Astrocyte (in vitro differentiated cells and primary cell): ENCODE results near the gene CACNB2. TPM values are rescaled to one million over a fixed set of nuclear protein-coding genes. Genes with fewer than 3 reads are reported as not detected.
A peak's percentile ranks its signal among the peaks of the same experiment; 100 is the strongest.

Experiments used
- DNase-seq: peaks from one replicate; pipeline ENCODE4 v3.0.0-alpha.2; 2010; ENCODE audit warnings: low read depth
- FAIRE-seq: peaks from 2 replicates; lab custom pipeline; 2011; peaks lifted over from hg19 to GRCh38; lab: Jason Lieb, UNC
- H2AFZ ChIP-seq: 2 replicates; pipeline ENCODE4 v1.6.0; 2012; ENCODE audit warnings: low read depth, low read length, inconsistent platforms
- H3K27ac ChIP-seq: 2 replicates; pipeline ENCODE4 v1.5.1; 2011; ENCODE audit warnings: low read depth, low read length, inconsistent platforms
- H3K27me3 ChIP-seq: 2 replicates; pipeline ENCODE4 v1.6.0; 2011; ENCODE audit warnings: low read length, inconsistent platforms; ENCODE audit not compliant: insufficient read depth
- H3K36me3 ChIP-seq: 2 replicates; pipeline ENCODE4 v1.5.1; 2011; ENCODE audit warnings: low read length, inconsistent platforms; ENCODE audit not compliant: insufficient read depth
- H3K4me1 ChIP-seq: 2 replicates; pipeline ENCODE4 v1.5.1; 2011; ENCODE audit warnings: low read length, inconsistent platforms; ENCODE audit not compliant: insufficient read depth
- H3K4me2 ChIP-seq: 2 replicates; pipeline ENCODE4 v1.6.0; 2012; ENCODE audit warnings: low read length, inconsistent platforms
- H3K4me3 ChIP-seq: 2 replicates; pipeline ENCODE4 v1.5.1; 2011; ENCODE audit warnings: low read depth, mild to moderate bottlenecking, low read length, inconsistent platforms; ENCODE audit not compliant: insufficient read depth
- H3K79me2 ChIP-seq: 2 replicates; pipeline ENCODE4 v1.6.0; 2012; ENCODE audit warnings: mild to moderate bottlenecking, low read length, inconsistent platforms; ENCODE audit not compliant: insufficient read depth
- H3K9ac ChIP-seq: 2 replicates; pipeline ENCODE4 v1.6.0; 2012; ENCODE audit warnings: mild to moderate bottlenecking, low read length, inconsistent platforms
- H3K9me3 ChIP-seq: 2 replicates; pipeline ENCODE4 v1.5.1; 2012; ENCODE audit warnings: low read depth, mild to moderate bottlenecking, low read length, inconsistent platforms; ENCODE audit not compliant: insufficient read depth
- H4K20me1 ChIP-seq: 2 replicates; pipeline ENCODE4 v1.6.0; 2012; ENCODE audit warnings: low read length, inconsistent platforms; ENCODE audit not compliant: insufficient read depth
- H3K27ac Mint-ChIP-seq: one replicate; pipeline ENCODE4 v1.8.0; 2021; ENCODE audit warnings: mild to moderate bottlenecking, mixed read lengths; ENCODE audit not compliant: unreplicated experiment
- H3K27me3 Mint-ChIP-seq: one replicate; pipeline ENCODE4 v1.8.0; 2021; ENCODE audit warnings: low read depth, mixed read lengths; ENCODE audit not compliant: unreplicated experiment
- H3K36me3 Mint-ChIP-seq: one replicate; pipeline ENCODE4 v1.8.0; 2021; ENCODE audit warnings: low read depth, mixed read lengths; ENCODE audit not compliant: unreplicated experiment
- H3K4me1 Mint-ChIP-seq: one replicate; pipeline ENCODE4 v1.8.0; 2021; ENCODE audit warnings: low read depth, mixed read lengths; ENCODE audit not compliant: unreplicated experiment
- H3K4me3 Mint-ChIP-seq: one replicate; pipeline ENCODE4 v1.8.0; 2021; ENCODE audit warnings: mild to moderate bottlenecking, moderate library complexity, mixed read lengths; ENCODE audit not compliant: unreplicated experiment
- H3K9me3 Mint-ChIP-seq: one replicate; pipeline ENCODE4 v1.8.0; 2021; ENCODE audit warnings: mild to moderate bottlenecking, mixed read lengths; ENCODE audit not compliant: unreplicated experiment
- CTCF ChIP-seq: IDR thresholded peaks from 2 replicates; pipeline ENCODE4 v1.5.1; 2011; ENCODE audit warnings: low read depth, mild to moderate bottlenecking, inconsistent platforms, low read length, moderate library complexity; ENCODE audit not compliant: insufficient read depth
- EZH2 ChIP-seq: IDR thresholded peaks from 2 replicates; pipeline ENCODE4 v1.6.1; 2012; ENCODE audit warnings: mild to moderate bottlenecking, low read length, inconsistent platforms; ENCODE audit not compliant: insufficient read depth
- total RNA-seq: library from RNA; stranded (reverse); gene quantifications from 2 replicates; pipeline ENCODE4 v1.2.1, GENCODE V29; 2021

CACNB2 gene
- total RNA-seq, 1 donor from 2014 or later, result 0.66 TPM

- Histone ChIP-seq H3K9ac (no peak overlapping the region), H4K20me1 (no peaks in the 10 kb centered on the region), H3K27ac (no peak overlapping the region), H3K4me3 (no peak overlapping the region), H3K36me3 (no peaks in the 10 kb centered on the region), H2AFZ (no peak overlapping the region), H3K9me3 (no peaks in the 10 kb centered on the region), H3K79me2 (no peaks in the 10 kb centered on the region), H3K27me3 (no peaks in the 10 kb centered on the region), H3K4me1 (no peaks in the 10 kb centered on the region), H3K4me2 (peak overlapping the region; percentile 47)
- Mint-ChIP-seq H3K9me3 (no peaks in the 10 kb centered on the region), H3K4me3 (no peak overlapping the region), H3K4me1 (no peaks in the 10 kb centered on the region), H3K27ac (no peak overlapping the region), H3K36me3 (no peaks in the 10 kb centered on the region), H3K27me3 (no peaks in the 10 kb centered on the region)
- TF ChIP-seq EZH2, result no peak
- no peak for TF ChIP-seq CTCF
- no peak for FAIRE-seq
- no peak for DNase-seq
These were observed 194.1 kb downstream of the CACNB2 start for GRCh38 chr10:18334116-18334867.

- no peaks in the 10 kb centered on the region for H3K9me3 Mint-ChIP-seq
- FAIRE-seq (no peak), DNase-seq (peak; percentile 41)
- H2AFZ ChIP-seq, result peak overlapping the region; percentile 49
- H3K79me2 ChIP-seq, result no peaks in the 10 kb centered on the region
- no peaks in the 10 kb centered on the region for H3K27me3 Mint-ChIP-seq
- H3K36me3 ChIP-seq, result no peaks in the 10 kb centered on the region
- no peak overlapping the region for H3K4me3 Mint-ChIP-seq
- H3K9ac ChIP-seq, result peak overlapping the region; percentile 15
- H3K4me3 ChIP-seq, result peak overlapping the region; percentile 42
- peak overlapping the region; percentile 86 for H3K4me2 ChIP-seq
- no peaks in the 10 kb centered on the region for H4K20me1 ChIP-seq
- peaks cover 4% of the 10 kb centered on the region for H3K4me1 ChIP-seq
- H3K36me3 Mint-ChIP-seq, result no peaks in the 10 kb centered on the region
- peaks cover 1% of the 10 kb centered on the region for H3K4me1 Mint-ChIP-seq
- H3K27me3 ChIP-seq, result no peaks in the 10 kb centered on the region
- no peak overlapping the region for H3K27ac ChIP-seq
- H3K27ac Mint-ChIP-seq, result no peak overlapping the region
- no peaks in the 10 kb centered on the region for H3K9me3 ChIP-seq
- TF ChIP-seq CTCF (no peak), EZH2 (no peak)
These were observed 200.3 kb downstream of the CACNB2 start for GRCh38 chr10:18340496-18341051.

GRCh38 chr10:18341055-18341454 is 200.8 kb downstream of the CACNB2 start:
- H2AFZ ChIP-seq, result peak overlapping the region; percentile 49
- H3K4me1 Mint-ChIP-seq, result peaks cover 1% of the 10 kb centered on the region
- no peaks in the 10 kb centered on the region for H3K79me2 ChIP-seq
- H3K9me3 Mint-ChIP-seq, result no peaks in the 10 kb centered on the region
- peak overlapping the region; percentile 42 for H3K4me3 ChIP-seq
- H3K27me3 ChIP-seq, result no peaks in the 10 kb centered on the region
- no peak overlapping the region for H3K4me3 Mint-ChIP-seq
- no peaks in the 10 kb centered on the region for H3K36me3 ChIP-seq
- no peaks in the 10 kb centered on the region for H3K27me3 Mint-ChIP-seq
- no peak overlapping the region for H3K27ac ChIP-seq
- H3K36me3 Mint-ChIP-seq, result no peaks in the 10 kb centered on the region
- H3K27ac Mint-ChIP-seq, result no peak overlapping the region
- H4K20me1 ChIP-seq, result no peaks in the 10 kb centered on the region
- DNase-seq (no peak), FAIRE-seq (no peak)
- peaks cover 4% of the 10 kb centered on the region for H3K4me1 ChIP-seq
- peak overlapping the region; percentile 15 for H3K9ac ChIP-seq
- no peaks in the 10 kb centered on the region for H3K9me3 ChIP-seq
- peak overlapping the region; percentile 86 for H3K4me2 ChIP-seq
- no peak for TF ChIP-seq CTCF
- TF ChIP-seq EZH2, result no peak
